Dedifferentiated amniotic fluid mesenchymal stem cell (primary cell): ENCODE data around the gene CACNA1H.

ENCODE experiments used
- DNase-seq: peaks from one replicate; pipeline ENCODE4 v3.0.0-alpha.2; 2016; ENCODE audit errors: extremely low spot score

Gene CACNA1H

GRCh38 chr16:1152651-1153259 is at the start of gene CACNA1H:
Gene CACNA1H, plus strand, starts transcription at chr16:1153106. Its CDS starts 632 bp downstream, at chr16:1153738.
- no peak for DNase-seq

GRCh38 chr16:1103636-1103980 is 49.3 kb upstream of the CACNA1H start:
- DNase-seq = no peak

GRCh38 chr16:1105888-1106620 is 46.9 kb upstream of the CACNA1H start:
- DNase-seq = peak; percentile 46

- no peak for DNase-seq
Observed at GRCh38 chr16:1106659-1107058, 46.2 kb upstream of the CACNA1H start.

GRCh38 chr16:1107141-1107540 is 45.8 kb upstream of the CACNA1H start:
- DNase-seq = no peak

GRCh38 chr16:1107731-1108130 is 45.2 kb upstream of the CACNA1H start:
- no peak for DNase-seq

GRCh38 chr16:1108299-1109252 is 44.3 kb upstream of the CACNA1H start:
- DNase-seq = no peak

- no peak for DNase-seq
Observed at GRCh38 chr16:1109648-1110047, 43.3 kb upstream of the CACNA1H start.

GRCh38 chr16:1112506-1113184 is 40.3 kb upstream of the CACNA1H start:
- DNase-seq = no peak

GRCh38 chr16:1113489-1113888 is 39.4 kb upstream of the CACNA1H start:
- no peak for DNase-seq

GRCh38 chr16:1113889-1114526 is 38.9 kb upstream of the CACNA1H start:
- DNase-seq = no peak

GRCh38 chr16:1116693-1117077 is 36.2 kb upstream of the CACNA1H start:
- no peak for DNase-seq

- no peak for DNase-seq
Observed at GRCh38 chr16:1117176-1117900, 35.6 kb upstream of the CACNA1H start.

- no peak for DNase-seq
Observed at GRCh38 chr16:1117926-1118325, 35.0 kb upstream of the CACNA1H start.

GRCh38 chr16:1119129-1119528 is 33.8 kb upstream of the CACNA1H start:
- no peak for DNase-seq

- no peak for DNase-seq
Observed at GRCh38 chr16:1119766-1120576, 32.9 kb upstream of the CACNA1H start.

GRCh38 chr16:1120577-1120941 is 32.3 kb upstream of the CACNA1H start:
- DNase-seq = no peak

- no peak for DNase-seq
Observed at GRCh38 chr16:1121009-1121408, 31.9 kb upstream of the CACNA1H start.

GRCh38 chr16:1121601-1122397 is 31.1 kb upstream of the CACNA1H start:
- no peak for DNase-seq
